ENCODE measurements around the gene FUCA2.

- no peak for TF ChIP-seq EZH2 (IDR thresholded peaks at IDR 0.05)
- TF ChIP-seq POLR2AphosphoS5 (IDR thresholded peaks at IDR 0.05; ENCODE audit: borderline replicate concordance, low read depth, low read length): no peak
- no peak for TF ChIP-seq FOXP2 (optimal IDR thresholded peaks at IDR 0.05; ENCODE audit: control extremely low read depth, extremely low read length, insufficient read depth)
Measured at GRCh38 chr6:143549221-143549948, 37.9 kb upstream of the FUCA2 start.

Measured in SK-N-MC (cell line).